GM12891 (cell line): ENCODE data around the gene MRPS18B.

Experiments used
- DNase-seq: peaks from one replicate; pipeline ENCODE4 v3.0.0; 2011; ENCODE audit warnings: low spot score; ENCODE audit not compliant: insufficient read length
- FAIRE-seq: peaks from 2 replicates; lab custom pipeline; 2011; peaks lifted over from hg19 to GRCh38; lab: Jason Lieb, UNC
- PAX5 ChIP-seq: IDR thresholded peaks from 2 replicates; pipeline ENCODE4 v1.6.1; 2011; ENCODE audit warnings: low read length, moderate library complexity, mild to moderate bottlenecking; ENCODE audit not compliant: insufficient read depth, severe bottlenecking
- POLR2A ChIP-seq: IDR thresholded peaks from 2 replicates; pipeline ENCODE4 v1.6.1; 2011; ENCODE audit warnings: low read depth, low read length, control low read depth
- POLR2AphosphoS5 ChIP-seq: IDR thresholded peaks from 2 replicates; pipeline ENCODE4 v1.6.1; 2011; ENCODE audit warnings: low read depth, low read length, control low read depth
- POU2F2 ChIP-seq: IDR thresholded peaks from 2 replicates; pipeline ENCODE4 v1.6.1; 2011; ENCODE audit warnings: low read depth, mild to moderate bottlenecking, control low read depth, low read length, moderate library complexity
- SPI1 ChIP-seq: IDR thresholded peaks from 2 replicates; pipeline ENCODE4 v1.6.1; 2011; ENCODE audit warnings: low read depth, low read length, control low read depth
- TAF1 ChIP-seq: IDR thresholded peaks from 2 replicates; pipeline ENCODE4 v1.6.1; 2011; ENCODE audit warnings: low read depth, low read length, control low read depth

The MRPS18B gene

GRCh38 chr6:30601815-30602641, 15.6 kb upstream of the MRPS18B start:
- no peak for FAIRE-seq

GRCh38 chr6:30603961-30604360, 13.7 kb upstream of the MRPS18B start:
- DNase-seq = no peak
- no peak for TF ChIP-seq PAX5
- no peak for TF ChIP-seq POU2F2
- no peak for TF ChIP-seq SPI1
- TF ChIP-seq TAF1 = no peak
- no peak for TF ChIP-seq POLR2A
- TF ChIP-seq POLR2AphosphoS5 = no peak
- FAIRE-seq = no peak

More at GRCh38 chr6:30601815-30602641, 15.6 kb upstream of the MRPS18B start:
- no peak for TF ChIP-seq TAF1
- TF ChIP-seq POU2F2 = no peak
- no peak for TF ChIP-seq POLR2A
- TF ChIP-seq POLR2AphosphoS5 = peak; percentile 6
- TF ChIP-seq SPI1 = no peak
- no peak for TF ChIP-seq PAX5
- no peak for DNase-seq

- FAIRE-seq = no peak
Observed at GRCh38 chr6:30610065-30610464, 7.6 kb upstream of the MRPS18B start.

GRCh38 chr6:30611150-30611855, 6.3 kb upstream of the MRPS18B start:
- no peak for FAIRE-seq
- TF ChIP-seq PAX5 (no peak), SPI1 (no peak), TAF1 (no peak), POLR2AphosphoS5 (no peak), POLR2A (no peak), POU2F2 (no peak)
- DNase-seq = no peak

More at GRCh38 chr6:30610065-30610464, 7.6 kb upstream of the MRPS18B start:
- no peak for DNase-seq
- TF ChIP-seq PAX5 (no peak), SPI1 (no peak), TAF1 (no peak), POLR2AphosphoS5 (no peak), POLR2A (no peak), POU2F2 (no peak)

GRCh38 chr6:30611856-30612194, 5.8 kb upstream of the MRPS18B start:
- TF ChIP-seq POU2F2 (no peak), POLR2AphosphoS5 (no peak), SPI1 (no peak), POLR2A (no peak)
- FAIRE-seq (no peak), DNase-seq (no peak)

- DNase-seq = no peak
- no peak for FAIRE-seq
- TF ChIP-seq POLR2A (no peak), SPI1 (no peak), TAF1 (no peak), PAX5 (no peak), POU2F2 (no peak), POLR2AphosphoS5 (peak; percentile 4; the same call in 1 of the 2 replicates)
Observed at GRCh38 chr6:30612213-30612612, 5.4 kb upstream of the MRPS18B start.

GRCh38 chr6:30612687-30613248, 4.9 kb upstream of the MRPS18B start:
- no peak for TF ChIP-seq PAX5
- no peak for TF ChIP-seq POLR2AphosphoS5
- TF ChIP-seq SPI1 = no peak
- TF ChIP-seq POLR2A = no peak; the same call in 1 of the 2 replicates
- TF ChIP-seq TAF1 = no peak
- no peak for TF ChIP-seq POU2F2
- no peak for DNase-seq
- no peak for FAIRE-seq

GRCh38 chr6:30613251-30614043, 4.2 kb upstream of the MRPS18B start:
- TF ChIP-seq POLR2AphosphoS5 (no peak), POU2F2 (no peak), POLR2A (peak; percentile 57; the same call in 1 of the 2 replicates), SPI1 (no peak), PAX5 (no peak), TAF1 (no peak)
- FAIRE-seq (no peak), DNase-seq (no peak)
